ENCODE measurements around the gene PDCD2. TPM values are rescaled to one million over a fixed set of nuclear protein-coding genes. Genes with fewer than 3 reads are reported as not detected.
A peak's percentile ranks its signal among the peaks of the same experiment; 100 is the strongest.

Gene PDCD2
- total and polyA plus RNA-seq, 9 of the 15 experiments (the other 6 are each of a cell fraction or from before 2014, with no cell fraction given) = 67.3 to 430 (median 318) TPM

- Histone ChIP-seq H4K20me1 (replicated peaks; ENCODE audit: control insufficient read depth, insufficient read depth, low read length) (peaks cover 16% of the 10 kb centered on the region; the same call in 1 of the 2 replicates), H3K9ac (ENCODE audit: insufficient read depth in 1 of 2, low read depth in 2 of 2, low read length in 2 of 2) (no peak overlapping the region), H3K4me2 (ENCODE audit: insufficient read depth, low read length) (no peak overlapping the region), H3K36me3 (ENCODE audit: control insufficient read depth, insufficient read depth, low read length) (peaks cover 90% of the 10 kb centered on the region), H3K27me3 (ENCODE audit: control insufficient read depth in 2 of 2, insufficient read depth in 2 of 2, low read length in 2 of 2) (no peaks in the 10 kb centered on the region), H3K9me1 (ENCODE audit: control insufficient read depth, insufficient read depth, low read length) (no peaks in the 10 kb centered on the region), H3K4me3 (no peak overlapping the region), H2AFZ (ENCODE audit: low read depth, low read length) (no peak overlapping the region), H3K79me2 (ENCODE audit: control insufficient read depth, insufficient read depth, low read length) (peaks cover 27% of the 10 kb centered on the region; the same call in 2 of the 3 replicates), H3K9me3 (replicated peaks; ENCODE audit: control insufficient read depth, insufficient read depth, low read depth, low read length) (no peaks in the 10 kb centered on the region), H3K4me1 (replicated peaks in 1 of 2; ENCODE audit: control insufficient read depth in 2 of 2, insufficient read depth in 2 of 2, low read length in 2 of 2) (no peaks in the 10 kb centered on the region), H3K27ac (ENCODE audit: extremely low read depth, low read depth, low read length) (no peak overlapping the region)
- FAIRE-seq (no peak), ATAC-seq (no peak), DNase-seq (ENCODE audit: extremely low read depth in 1 of 4, low spot score in 3 of 4) (peak in 1 of 4 experiments; percentile 12)
- WGBS (ENCODE audit: insufficient coverage, low coverage, missing lambda C conversion rate) = 96% methylated on average over 5 of the region's 5 CpGs
- no TSS peak for BruUV-seq (replicated peaks)
- ChIA-PET CTCF (ENCODE audit: low intra/inter-chr PET ratio) (no interaction called here), POLR2A (no interaction called here)
- in situ Hi-C loops (cut with MboI) (no loop called here), intact Hi-C loops (cut with micrococcal nuclease) (no loop called here)
- TF ChIP-seq RHOXF2B (CRISPR knock-in tag; conservative IDR thresholded peaks at IDR 0.05) = no peak
- no peak for TF ChIP-seq ARID1B (IDR thresholded peaks at IDR 0.05)
- no peak for TF ChIP-seq RFX5 (IDR thresholded peaks at IDR 0.05; ENCODE audit: low read depth, low read length)
- TF ChIP-seq PRPF4 (IDR thresholded peaks at IDR 0.05; ENCODE audit: insufficient read depth, low read depth, low read length, poor library complexity, severe bottlenecking) = no peak
- no peak for TF ChIP-seq ETV5 (CRISPR knock-in tag; IDR thresholded peaks at IDR 0.05; ENCODE audit: low read depth)
- TF ChIP-seq TOE1 (IDR thresholded peaks at IDR 0.05; ENCODE audit: borderline replicate concordance) = no peak
- TF ChIP-seq TOE1 (CRISPR knock-in tag; IDR thresholded peaks at IDR 0.05; ENCODE audit: borderline replicate concordance, low read depth) = no peak
- no peak for TF ChIP-seq BCOR (IDR thresholded peaks at IDR 0.05)
- no peak for TF ChIP-seq NFRKB (IDR thresholded peaks at IDR 0.05; ENCODE audit: low read depth)
- no peak for TF ChIP-seq MBD2 (IDR thresholded peaks at IDR 0.05; ENCODE audit: borderline replicate concordance, low read depth)
- no peak for TF ChIP-seq ARID4B (CRISPR knock-in tag; IDR thresholded peaks at IDR 0.05)
- no peak for TF ChIP-seq ATF6 (CRISPR knock-in tag; IDR thresholded peaks at IDR 0.05)
- TF ChIP-seq NFE2L1 (tag; IDR thresholded peaks at IDR 0.05; ENCODE audit: borderline replicate concordance, low read depth) = no peak
- TF ChIP-seq HBP1 (CRISPR knock-in tag; IDR thresholded peaks at IDR 0.05) = no peak
- no peak for TF ChIP-seq ZNF507 (tag; conservative IDR thresholded peaks at IDR 0.05)
- no peak for TF ChIP-seq ZNF830 (CRISPR knock-in tag; IDR thresholded peaks at IDR 0.05)
Measured at GRCh38 chr6:170536671-170537070, 47.8 kb downstream of the PDCD2 start.

Measured in K562 (cell line).